Stimulated activated CD8-positive, alpha-beta memory T cell treated with anti-CD3 and anti-CD28 coated beads, Interleukin-15, amount 100 ng/mL, for 1 hour (primary cell): ENCODE measurements around the gene TNFRSF11A.

Source experiments
- DNase-seq: peaks from one replicate; pipeline ENCODE4 v3.0.0-alpha.2; 2020; ENCODE audit warnings: low read depth

The TNFRSF11A gene

GRCh38 chr18:62345909-62346308, 20.8 kb downstream of the TNFRSF11A start:
- no peak for DNase-seq

DNA sequence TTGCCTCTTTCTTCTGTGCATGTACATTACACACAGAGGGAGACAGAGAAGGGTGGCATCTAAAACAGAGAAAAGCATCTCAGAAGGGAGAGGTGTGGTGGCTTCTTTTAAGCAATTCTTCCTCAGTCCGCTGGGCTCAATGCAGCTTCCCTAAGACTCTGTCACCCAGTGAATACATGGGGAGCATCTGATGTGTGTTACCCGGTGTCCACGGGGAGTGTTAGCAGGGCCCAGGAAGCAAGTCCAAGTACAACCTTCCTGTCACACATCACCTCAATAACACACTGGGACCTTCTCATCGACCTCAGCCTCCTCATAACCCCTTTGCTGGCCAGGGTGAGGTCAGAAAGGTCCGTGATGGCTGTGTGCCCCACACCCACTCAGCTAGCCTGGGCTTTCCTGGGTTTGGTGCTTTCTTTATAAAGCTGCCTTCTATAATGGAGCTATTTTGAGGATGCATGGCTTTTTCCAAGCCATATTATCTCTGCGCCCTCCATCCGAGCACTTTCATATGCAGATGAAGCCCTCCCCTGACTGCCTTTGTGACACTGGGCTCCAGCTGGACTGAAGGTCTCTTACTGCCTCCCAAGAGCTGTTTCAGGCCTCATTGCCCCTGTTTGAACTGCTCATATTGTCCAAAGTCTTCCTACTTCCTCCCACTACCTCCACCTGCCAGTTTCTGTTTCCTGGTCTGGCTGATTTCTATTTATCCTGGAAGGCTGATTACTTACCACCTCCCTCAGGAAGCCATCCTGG, 21.4 kb downstream of the TNFRSF11A start:
- DNase-seq = no peak

GRCh38 chr18:62347089-62347506, 22.0 kb downstream of the TNFRSF11A start:
- DNase-seq = no peak

GRCh38 chr18:62348474-62348873, 23.4 kb downstream of the TNFRSF11A start:
- DNase-seq = no peak

- no peak for DNase-seq
Measured at GRCh38 chr18:62353170-62353569, 28.1 kb downstream of the TNFRSF11A start.

DNA sequence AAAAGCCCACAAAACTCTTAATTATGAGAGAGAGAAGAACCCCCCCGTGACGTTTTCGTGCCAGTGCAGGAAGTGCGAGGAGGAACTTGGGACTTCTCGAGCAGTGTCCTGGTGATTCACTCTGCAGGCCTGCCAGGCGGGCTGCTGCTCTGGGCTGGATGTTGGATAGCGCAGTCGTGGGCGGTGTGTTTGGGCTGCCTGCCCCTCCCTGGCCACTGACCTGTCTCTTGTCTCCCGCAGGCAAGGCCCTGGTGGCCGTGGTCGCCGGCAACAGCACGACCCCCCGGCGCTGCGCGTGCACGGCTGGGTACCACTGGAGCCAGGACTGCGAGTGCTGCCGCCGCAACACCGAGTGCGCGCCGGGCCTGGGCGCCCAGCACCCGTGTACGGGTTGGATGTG, 29.0 kb downstream of the TNFRSF11A start:
- no peak for DNase-seq

DNA sequence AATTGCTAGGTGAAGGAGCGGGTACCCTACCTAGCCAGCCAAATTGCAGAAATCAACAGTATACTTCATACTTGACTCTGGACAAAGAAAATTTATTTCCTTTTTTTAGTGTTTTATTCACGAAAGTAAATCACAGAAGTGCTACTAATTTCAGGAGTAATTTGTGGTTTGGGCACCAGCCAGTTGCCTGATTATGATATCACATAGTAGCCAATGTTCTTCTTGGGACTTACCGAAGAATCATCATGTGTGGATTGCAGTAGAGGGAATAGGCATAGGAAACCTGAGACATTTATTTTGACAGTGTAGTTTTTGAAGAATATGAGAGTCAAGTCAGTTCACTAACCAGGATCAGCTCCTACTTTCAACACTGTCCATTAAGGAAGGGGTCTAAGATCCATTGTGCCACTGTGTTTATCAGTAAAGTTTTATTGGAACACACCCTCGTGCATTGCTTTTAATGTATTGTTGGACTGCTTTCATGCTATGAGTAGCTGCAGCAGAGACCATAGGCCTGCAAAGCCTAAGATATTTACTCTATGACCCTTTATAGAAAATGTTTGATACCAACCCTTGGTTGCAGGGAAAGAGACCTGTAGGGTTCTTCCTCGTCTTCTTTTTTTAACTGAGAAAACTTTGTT, 32.1 kb downstream of the TNFRSF11A start:
- no peak for DNase-seq

DNA sequence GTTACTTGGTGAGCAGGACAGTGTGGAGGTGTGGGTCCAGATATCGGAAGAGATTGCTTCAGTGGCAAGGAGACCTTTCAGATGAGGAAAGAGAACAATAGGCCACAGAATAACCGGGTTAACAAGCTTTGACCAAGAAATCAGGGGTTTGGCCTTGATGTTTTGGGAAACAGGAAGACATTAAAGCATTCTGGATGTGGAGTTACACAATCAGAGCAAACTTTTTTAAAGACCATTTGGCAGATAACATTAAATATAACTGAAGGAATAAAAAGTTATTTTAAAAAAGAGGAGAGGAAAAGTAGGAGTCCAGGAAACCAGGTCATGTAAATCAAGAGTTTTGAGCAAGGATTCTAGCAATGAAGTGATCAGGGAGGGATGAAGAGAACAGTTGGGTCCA, 35.7 kb downstream of the TNFRSF11A start:
- DNase-seq = no peak

DNA sequence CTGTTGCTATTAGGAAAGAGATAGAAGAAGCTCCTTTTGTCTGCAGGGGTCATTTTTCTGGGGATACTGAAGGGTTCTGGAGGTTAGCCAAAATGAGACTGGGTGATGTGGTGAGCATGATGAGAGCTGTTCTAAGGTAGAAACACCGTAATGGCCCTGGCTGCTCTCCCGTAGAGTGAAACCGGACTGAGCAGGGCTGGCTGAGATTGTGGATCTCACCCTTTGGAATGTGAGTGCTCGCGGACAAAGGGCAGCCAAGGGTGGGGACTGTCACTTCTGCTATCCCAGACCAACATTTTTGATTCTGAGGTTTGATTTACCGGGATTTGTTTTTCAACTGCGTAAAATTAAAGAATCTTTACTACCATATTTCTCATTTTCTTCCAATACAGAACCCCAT, 36.2 kb downstream of the TNFRSF11A start:
- DNase-seq = no peak

- DNase-seq = no peak
Measured at GRCh38 chr18:62364558-62364957, 39.4 kb downstream of the TNFRSF11A start.

- no peak for DNase-seq
Measured at GRCh38 chr18:62365420-62365819, 40.3 kb downstream of the TNFRSF11A start.

GRCh38 chr18:62366992-62367391, 41.9 kb downstream of the TNFRSF11A start:
- no peak for DNase-seq

DNA sequence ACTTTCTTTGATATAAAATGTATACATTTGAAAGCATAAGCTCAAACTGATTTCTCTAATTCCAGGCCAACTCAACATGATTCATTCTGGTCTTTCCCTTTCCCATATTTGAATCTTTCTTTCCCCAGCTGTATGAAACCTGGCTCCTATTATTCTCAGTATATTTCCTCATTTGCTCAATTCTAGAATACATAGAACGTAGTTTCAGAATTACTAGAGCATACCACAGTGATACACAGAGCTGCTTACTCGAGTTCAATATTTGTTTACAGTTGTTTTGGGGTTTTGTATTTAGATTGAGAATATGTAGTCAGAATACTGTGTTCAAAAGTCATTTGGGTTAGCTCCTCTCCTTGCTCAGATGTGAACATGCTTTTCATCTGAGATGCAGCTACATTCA, 43.0 kb downstream of the TNFRSF11A start:
- DNase-seq = no peak

DNA sequence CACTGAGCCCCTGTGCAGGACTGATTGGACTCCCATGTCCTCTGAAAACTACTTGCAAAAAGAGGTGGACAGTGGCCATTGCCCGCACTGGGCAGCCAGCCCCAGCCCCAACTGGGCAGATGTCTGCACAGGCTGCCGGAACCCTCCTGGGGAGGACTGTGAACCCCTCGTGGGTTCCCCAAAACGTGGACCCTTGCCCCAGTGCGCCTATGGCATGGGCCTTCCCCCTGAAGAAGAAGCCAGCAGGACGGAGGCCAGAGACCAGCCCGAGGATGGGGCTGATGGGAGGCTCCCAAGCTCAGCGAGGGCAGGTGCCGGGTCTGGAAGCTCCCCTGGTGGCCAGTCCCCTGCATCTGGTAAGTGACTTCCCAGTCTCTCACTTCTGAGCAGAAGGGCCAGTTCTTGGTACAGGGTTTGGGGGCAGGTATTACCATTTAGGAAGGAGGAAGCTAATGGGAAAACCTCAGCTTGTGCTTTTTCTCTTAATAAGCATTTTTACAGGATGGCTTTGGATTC, 44.1 kb downstream of the TNFRSF11A start:
- DNase-seq = no peak

- no peak for DNase-seq
Measured at GRCh38 chr18:62370366-62370765, 45.3 kb downstream of the TNFRSF11A start.

DNA sequence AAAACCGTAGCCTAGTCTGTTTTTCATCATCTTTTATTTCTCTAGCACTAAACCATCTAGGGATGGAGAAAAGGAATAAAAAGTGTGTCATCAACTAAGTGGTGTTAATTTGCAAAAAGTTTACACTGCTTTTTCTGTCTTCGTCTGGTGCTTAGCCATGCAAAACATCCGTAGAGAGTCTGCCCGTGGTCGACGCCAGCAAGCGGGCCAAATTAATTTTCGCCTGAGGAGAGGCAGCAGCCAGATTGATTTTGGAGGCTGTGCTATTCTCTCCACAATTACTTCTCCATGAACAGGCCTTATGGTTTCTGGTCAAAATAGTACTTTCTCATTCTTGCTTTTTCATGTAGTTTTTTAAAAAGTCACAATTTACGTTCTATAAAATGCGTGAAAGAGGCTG, 46.3 kb downstream of the TNFRSF11A start:
- no peak for DNase-seq

- DNase-seq = no peak
Measured at GRCh38 chr18:62372156-62372555, 47.0 kb downstream of the TNFRSF11A start.

DNA sequence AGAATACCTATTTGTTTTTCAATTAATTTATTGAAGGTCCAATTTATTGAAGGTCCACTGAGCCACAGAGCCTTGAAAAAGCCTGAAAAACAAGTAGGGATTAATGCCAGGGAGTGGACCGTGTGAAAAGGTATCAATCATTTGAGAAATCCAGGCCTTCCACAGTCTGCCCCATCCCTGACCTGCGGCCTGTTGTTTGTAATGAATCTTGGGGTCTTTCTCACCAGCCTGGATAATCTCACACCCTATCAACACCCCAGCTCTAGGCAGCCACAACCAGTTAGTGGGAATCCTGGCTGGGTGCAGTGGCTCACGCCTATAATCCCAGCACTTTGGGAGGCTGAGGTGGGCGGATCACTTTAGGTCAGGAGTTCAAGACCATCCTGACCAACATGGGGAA, 47.8 kb downstream of the TNFRSF11A start:
- DNase-seq = no peak

DNA sequence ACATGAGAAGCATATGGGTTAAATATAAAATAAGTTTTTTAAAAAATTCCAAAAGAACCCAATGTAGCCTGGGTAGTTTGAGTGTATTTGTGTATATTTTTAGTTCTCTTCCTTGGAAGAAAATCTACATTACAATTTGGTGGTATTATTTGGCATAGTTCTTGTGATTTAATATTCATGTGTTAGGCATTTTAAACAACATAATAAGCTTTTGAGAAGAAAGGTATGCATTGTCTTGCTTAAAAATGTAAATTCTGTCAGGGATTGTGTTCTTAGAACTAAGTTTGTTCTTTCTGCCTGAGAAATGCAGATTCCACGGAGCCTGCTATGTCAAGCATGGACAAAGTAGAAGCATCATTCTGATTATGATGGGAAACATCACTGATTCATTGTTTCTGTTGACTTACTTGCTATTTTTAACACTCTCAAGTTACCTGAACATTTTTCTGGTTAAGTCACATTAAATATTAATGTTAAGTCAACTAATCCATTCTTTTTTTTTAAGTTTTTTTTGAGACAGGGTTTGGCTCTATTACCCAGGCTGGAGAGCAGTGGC, 49.4 kb downstream of the TNFRSF11A start:
- DNase-seq = no peak

- DNase-seq = no peak
Measured at GRCh38 chr18:62377131-62377807, 52.2 kb downstream of the TNFRSF11A start.

GRCh38 chr18:62379051-62379450, 53.9 kb downstream of the TNFRSF11A start:
- DNase-seq = no peak

DNA sequence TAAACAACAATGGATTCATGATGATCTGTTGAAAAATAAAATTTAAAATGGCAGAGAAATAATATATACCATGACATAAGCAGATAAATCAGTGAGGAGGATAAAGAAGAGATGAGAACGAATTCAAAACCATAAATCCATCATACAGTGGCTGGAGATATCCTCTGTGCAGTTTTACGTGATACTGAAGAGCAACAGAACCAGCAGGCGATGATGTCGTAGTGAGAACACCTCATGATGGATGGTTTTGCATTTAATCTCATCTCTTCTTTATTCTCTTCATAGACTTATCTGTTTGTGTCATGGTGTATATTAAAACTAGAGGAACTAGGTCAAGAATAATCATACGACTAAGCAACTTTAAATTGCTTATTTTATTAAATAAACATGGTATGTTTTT, 56.3 kb downstream of the TNFRSF11A start:
- DNase-seq = no peak

DNA sequence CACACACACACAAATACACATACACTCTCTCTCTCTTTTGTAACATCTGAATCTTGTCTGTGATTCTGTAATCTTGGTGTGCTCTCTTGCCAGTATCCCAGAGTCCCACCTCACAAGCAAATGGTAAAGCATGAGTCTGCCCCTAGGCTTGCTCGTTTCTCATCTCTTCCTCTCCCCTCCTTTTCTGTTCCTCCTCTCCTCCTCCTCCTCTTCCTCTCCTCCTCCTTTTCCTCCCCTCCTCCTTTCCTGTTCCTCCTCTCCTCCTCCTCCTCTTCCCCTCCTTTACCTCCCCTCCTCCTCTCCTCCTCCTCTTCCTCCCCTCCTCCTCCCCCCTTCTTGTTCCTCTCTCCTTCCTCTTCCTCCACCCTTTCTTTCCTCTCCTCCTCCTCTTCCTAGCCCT, 59.0 kb downstream of the TNFRSF11A start:
- DNase-seq = no peak
